HG03025 (cell line): Measurements from ENCODE around the gene FIP1L1.
"Not testable (repeated sequence)": the region's sequence is repeated elsewhere in the genome, so short reads cannot be mapped to it uniquely, and the experiment has no call there.

Experiments used
- ATAC-seq: cut with Tn5 transposase; IDR thresholded peaks from one replicate; pipeline ENCODE4 v1.9.1; 2021; ENCODE audit warnings: mild to moderate bottlenecking, moderate library complexity; ENCODE audit not compliant: unreplicated experiment, low FRiP score

Gene FIP1L1, protein sequence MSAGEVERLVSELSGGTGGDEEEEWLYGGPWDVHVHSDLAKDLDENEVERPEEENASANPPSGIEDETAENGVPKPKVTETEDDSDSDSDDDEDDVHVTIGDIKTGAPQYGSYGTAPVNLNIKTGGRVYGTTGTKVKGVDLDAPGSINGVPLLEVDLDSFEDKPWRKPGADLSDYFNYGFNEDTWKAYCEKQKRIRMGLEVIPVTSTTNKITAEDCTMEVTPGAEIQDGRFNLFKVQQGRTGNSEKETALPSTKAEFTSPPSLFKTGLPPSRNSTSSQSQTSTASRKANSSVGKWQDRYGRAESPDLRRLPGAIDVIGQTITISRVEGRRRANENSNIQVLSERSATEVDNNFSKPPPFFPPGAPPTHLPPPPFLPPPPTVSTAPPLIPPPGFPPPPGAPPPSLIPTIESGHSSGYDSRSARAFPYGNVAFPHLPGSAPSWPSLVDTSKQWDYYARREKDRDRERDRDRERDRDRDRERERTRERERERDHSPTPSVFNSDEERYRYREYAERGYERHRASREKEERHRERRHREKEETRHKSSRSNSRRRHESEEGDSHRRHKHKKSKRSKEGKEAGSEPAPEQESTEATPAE

DNA sequence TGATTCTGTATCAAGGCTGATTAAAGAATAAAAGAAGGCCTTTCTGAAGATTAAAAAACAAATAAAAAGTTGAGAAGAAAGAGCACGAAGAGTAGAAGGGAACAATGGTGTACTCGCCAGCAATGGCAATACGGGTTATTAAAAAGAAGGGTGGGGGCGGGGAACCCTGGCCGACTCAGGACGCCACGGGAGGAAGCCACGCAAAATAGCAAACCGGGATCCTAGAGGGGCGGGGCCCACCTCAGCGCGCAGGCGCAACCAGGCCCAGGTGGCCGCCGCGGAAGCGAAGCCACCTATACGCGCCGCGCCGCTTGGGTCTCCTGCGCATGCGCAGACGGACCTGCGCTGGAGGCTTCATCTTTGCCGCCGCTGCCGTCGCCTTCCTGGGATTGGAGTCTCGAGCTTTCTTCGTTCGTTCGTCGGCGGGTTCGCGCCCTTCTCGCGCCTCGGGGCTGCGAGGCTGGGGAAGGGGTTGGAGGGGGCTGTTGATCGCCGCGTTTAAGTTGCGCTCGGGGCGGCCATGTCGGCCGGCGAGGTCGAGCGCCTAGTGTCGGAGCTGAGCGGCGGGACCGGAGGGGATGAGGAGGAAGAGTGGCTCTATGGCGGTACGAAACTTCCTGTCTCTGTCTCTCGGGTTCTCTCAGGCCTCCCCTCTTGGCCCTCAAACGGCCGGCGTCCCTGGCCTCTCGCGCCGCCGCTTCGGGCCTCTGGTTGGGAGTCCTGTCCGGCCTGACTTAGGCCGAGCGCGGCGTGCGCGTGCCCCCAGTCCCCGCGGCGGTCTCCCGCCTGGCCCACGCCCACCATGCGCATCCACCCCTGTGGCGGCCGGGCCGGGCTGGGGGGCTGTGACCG is at the start of gene FIP1L1:
Gene FIP1L1 (plus strand): TSS at position 323 of the 852 bp plus-strand sequence. CDS start 198 bp downstream, at position 521.
- peak; percentile 91 for ATAC-seq

GRCh38 chr4:53334916-53335315 is 42.5 kb upstream of the FIP1L1 start:
- ATAC-seq: not testable (repeated sequence)

DNA sequence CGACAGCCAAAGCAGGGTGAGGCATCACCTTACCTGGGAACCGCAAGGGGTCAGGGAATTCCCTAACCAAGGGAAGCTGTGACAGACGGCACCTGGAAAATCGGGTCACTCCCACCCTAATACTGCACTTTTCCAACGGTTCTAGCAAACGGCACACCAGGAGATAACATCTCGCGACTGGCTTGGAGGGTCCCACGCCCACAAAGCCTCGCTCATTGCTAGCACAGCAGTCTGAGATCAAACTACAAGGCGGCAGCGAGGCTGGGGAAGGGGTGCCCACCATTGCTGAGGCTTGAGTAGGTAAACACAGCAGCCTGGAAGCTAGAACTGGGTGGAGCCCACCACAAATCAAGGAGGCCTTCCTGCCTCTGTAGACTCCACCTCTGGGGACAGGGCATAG is 37.3 kb upstream of the FIP1L1 start:
- ATAC-seq: not testable (repeated sequence)

DNA sequence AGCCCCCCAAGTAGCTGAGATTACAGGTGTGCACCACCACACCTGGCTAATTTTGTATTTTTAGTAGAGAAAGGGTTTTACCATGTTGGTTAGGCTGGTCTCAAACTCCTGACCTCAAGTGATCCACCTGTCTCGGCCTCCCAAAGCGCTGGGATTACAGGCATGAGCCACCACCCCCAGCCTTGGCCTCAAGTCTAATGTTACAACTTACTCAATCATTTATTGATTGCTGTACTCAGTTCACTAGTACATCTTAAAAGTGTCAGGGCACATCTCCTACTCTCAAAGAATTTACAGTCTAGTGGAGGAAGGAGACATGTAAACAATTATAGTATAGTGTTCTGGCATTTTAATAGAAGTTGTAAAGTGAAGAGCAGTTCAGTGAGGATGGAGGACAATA is 31.0 kb upstream of the FIP1L1 start:
- ATAC-seq: not testable (repeated sequence)

- ATAC-seq: no peak
Observed at GRCh38 chr4:53346920-53347852, 30.3 kb upstream of the FIP1L1 start.

DNA sequence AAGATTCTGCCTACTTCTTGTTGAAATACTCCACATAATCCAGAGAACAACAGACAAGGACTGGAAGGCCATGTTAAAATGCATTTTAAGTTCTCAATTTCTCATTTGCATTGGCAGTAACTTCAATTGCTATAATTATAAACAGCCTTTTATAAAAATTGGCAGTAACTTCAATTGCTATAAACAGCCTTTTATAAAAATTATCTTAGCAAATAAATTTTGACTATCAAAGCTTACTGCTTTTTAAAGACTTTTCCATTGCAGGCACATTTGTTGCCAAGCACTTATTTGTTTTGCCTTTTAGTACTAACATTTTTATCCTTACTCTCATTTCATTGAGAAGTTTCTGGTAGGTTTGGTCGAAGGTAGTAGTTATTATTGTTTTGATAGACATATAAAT is 29.4 kb upstream of the FIP1L1 start:
- ATAC-seq: no peak

DNA sequence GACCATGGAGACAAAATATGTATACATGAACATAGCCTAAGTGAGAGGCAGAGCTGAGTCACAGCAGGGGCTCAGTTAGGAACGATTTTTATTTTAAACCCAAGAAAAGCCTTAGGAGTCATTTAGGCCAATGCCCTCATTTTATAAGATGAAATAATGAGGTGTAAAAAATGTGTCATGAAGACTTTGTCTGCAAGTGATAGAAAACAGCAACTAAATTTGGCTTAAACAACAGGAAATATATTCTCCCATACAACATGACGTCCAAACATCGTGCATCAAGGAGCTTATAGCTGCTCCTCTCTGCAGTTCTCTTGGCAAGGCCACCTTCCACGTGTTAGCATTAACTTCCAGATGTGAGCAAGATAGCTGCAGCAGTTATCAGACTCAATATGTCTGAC is 28.4 kb upstream of the FIP1L1 start:
- ATAC-seq: no peak

DNA sequence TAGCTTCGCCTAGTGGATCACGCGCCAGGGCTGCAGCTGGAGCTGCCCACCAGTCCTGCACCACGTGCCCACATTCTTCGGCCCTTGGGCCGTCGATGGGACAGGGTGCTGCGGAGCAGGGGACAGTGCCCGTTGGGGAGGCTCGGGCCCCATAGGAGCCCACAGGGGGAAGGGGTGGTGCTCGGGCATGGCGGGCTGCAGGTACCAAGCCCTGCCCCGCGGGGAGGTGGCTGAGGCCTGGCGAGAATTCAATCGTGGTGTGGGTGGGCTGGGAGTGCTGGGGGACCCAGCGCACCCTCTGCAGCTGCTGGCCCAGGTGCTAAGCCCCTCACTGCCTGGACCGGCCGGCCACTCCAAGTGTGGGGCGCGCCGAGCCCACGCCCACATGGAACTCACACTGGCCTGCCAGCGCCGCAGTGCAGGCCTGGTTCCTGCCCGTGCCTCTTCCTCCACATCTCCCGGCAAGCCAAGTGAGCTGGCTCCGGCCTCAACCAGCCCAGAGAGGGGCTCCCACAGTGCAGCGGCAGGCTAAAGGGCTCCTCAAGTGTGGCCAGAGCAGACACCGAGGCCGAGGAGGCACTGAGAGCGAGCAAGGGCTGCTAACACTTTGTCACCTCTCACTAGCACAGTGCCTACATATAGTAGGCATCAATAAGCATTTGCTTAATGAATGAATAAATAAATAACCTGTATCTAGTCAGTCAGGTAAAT is 23.3 kb upstream of the FIP1L1 start:
- ATAC-seq: no peak

DNA sequence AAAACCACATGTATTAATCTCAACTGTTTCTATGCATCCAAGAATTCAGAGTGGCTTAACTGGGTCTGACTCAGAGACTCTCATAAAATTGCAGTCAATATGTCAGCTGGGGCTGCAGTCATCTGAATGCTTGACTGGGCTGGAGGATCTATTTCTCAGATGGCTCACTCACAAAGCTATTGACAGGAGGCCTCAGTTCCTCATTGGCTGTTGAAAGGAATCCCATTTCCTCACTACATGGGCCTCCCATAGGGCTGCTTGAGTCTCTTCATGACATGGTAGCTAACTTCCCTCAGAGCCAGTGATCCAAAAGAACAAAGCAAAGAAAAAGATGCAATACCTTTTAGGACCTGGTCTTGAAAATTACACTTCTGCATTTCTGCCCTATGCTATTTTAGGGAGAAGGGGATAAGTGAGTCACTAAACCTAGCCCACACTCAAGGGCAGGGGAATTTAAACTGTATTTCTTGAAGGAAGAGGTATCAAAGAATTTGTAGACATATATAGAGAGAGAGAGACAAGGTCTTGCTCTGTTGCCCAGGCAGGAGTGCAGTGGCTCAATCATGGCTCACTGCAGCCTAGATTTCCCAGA is 21.4 kb upstream of the FIP1L1 start:
- ATAC-seq: no peak

DNA sequence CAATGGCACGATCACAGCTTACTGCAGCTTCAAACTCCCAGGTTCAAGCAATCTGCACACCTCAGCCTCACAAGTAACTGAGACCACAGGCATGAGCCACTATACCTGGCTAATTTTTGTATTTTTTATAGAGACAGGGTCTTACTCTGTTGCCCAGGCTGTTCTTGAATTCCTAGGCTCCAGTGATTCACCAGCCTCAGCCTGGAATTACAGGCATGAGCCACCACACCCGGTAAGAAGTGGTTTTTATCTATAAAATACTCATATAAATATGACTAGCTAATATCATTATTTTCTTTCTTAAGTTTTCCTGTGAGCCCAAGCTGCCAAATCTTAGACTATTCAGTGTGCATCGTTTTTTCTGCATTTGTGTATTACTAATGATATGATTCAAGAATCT is 16.0 kb upstream of the FIP1L1 start:
- ATAC-seq: no peak

GRCh38 chr4:53362093-53362492 is 15.3 kb upstream of the FIP1L1 start:
- no peak for ATAC-seq

GRCh38 chr4:53364624-53365023 is 12.8 kb upstream of the FIP1L1 start:
- ATAC-seq: no peak

DNA sequence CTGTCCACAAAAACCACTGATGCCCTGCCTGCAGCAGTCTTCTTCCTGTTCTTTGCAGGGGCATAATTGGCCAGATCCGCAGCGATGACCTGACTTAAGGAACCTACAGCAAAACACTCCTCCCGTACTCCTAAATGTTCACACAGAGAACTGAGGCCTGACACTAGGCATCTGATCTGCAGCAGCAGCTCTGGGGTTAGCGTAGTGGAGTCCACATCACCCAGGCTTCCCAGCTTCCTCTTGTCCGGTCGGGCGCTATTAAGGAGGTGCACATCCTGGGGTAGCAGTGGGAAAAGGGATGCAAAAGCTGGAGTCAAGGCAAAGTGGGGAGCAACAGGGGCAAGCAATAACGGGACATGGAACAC is 12.3 kb upstream of the FIP1L1 start:
- ATAC-seq: peak; percentile 2

GRCh38 chr4:53365486-53366300 is 11.7 kb upstream of the FIP1L1 start, which contains the start of gene SCFD2:
Gene SCFD2, minus strand, starts transcription at chr4:53366061.
- peak; percentile 98 for ATAC-seq

DNA sequence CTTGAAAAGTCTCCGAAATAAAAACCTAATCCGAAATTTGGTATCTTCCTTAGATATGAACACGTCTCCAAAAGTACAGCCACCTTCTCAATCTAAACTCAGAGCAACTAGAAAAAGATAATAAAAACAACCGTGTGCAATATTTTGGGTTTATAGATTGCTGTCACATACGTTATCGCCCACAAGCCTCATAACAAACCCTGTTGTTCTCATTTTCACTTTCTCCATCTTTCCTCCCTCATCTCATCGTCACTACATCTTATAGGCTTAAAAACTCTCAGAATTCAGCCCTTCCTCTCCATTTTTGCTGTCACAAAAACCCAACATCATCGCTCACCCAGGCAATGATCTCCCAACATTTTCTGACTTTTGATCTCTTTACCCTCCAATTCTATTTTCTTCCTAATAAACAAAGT is 11.1 kb upstream of the FIP1L1 start:
- ATAC-seq: no peak

DNA sequence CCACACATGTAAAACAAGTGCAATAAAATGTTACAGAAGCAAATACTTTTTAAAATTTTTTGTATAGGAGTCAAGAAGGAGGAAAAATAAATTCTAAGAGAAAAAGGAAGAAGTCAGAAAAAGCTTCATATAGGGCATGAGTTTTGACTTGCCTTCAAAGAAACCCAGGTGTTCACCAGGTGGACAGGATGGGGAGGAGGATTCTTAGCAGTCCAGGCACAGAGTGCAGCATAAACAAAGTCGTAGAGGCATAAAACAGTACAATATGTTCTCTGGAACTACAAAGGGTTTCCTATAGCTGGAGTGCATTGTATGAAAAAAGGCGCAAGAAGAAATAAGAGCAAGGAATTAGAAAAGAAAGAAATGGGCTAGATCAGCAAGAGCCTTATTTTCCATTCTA is 9.7 kb upstream of the FIP1L1 start:
- ATAC-seq: no peak

DNA sequence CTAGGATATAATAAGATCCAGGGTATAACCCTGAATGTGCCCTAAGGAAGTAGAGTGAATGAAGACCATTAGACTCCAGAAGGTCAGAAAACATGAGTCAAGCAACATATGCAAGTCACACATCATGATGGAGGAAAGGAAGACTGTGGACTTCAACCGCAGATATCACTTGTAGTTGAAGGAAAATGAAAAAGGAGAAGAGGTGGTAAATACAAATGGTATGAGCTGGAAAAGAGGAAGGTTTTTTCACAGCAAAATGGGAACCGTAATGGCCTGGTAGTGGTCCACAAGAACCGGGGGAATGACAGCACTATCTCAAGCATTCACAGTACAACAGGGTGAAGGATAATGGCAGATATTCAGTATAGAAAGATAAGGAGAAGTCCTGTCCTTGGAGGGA is 6.4 kb upstream of the FIP1L1 start:
- no peak for ATAC-seq

DNA sequence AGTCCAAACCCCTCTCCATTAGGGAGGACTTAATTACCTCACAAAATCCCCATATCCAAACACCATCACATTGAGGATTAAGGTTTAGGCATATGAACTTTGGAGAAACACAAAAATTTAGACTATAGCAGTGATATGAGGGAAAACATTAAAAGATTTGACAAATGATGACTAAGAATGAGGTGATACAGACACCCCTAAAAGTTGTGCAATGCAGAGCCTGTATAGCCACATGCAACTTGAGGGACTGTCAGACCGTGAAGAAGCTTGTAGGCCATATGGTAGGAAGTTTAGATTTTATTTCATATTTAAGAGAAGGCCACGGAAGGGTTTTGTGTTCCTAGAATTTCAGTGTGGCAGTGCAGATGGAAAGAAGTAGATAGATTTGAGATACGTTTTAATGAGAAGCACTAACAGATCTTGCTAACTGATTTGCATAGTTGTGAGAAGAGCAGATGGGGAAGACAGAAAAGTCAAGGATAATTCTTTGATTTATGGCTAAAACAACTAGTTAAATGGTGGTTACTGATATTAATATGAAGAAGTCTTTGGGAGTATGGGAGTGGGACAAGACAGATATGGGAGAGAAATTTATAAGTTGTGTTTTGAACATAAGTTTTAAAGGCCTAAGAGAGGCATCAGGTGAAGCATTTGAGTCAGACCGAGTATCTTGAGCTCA is 5.5 kb upstream of the FIP1L1 start:
- no peak for ATAC-seq
